Activated CD8-positive, alpha-beta T cell treated with anti-CD3 and anti-CD28 coated beads, Interleukin-2, amount 10 ng/mL, durations not matched to agents 7 days and 5 days (primary cell): ENCODE measurements around the gene RAPGEF6. TPM values are rescaled to one million over a fixed set of nuclear protein-coding genes. Genes with fewer than 3 reads are reported as not detected.
"Not testable (repeated sequence)": the region's sequence is repeated elsewhere in the genome, so short reads cannot be mapped to it uniquely, and the experiment has no call there.

Experiments
- ATAC-seq: fragments of 150-1000 bp; cut with Tn5 transposase; one replicate; pipeline ENCODE4 v1.10.0; 2021; ENCODE audit warnings: moderate library complexity
- CTCF ChIA-PET: fragments of 350-600 bp; sonication (Branson Sonifier 250); formaldehyde crosslinking; loops from one replicate; lab custom pipeline; 2021; ENCODE audit warnings: antibody characterized with exemption; lab: Charles Lee
- POLR2A ChIA-PET: fragments of 350-600 bp; sonication (Branson Sonifier 250); formaldehyde crosslinking; loops from one replicate; lab custom pipeline; 2021; ENCODE audit warnings: antibody characterized with exemption; lab: Charles Lee
- DNase-seq: peaks from one replicate; pipeline ENCODE4 v3.0.0-alpha.2; 2020
- H3K27ac Mint-ChIP-seq: one replicate; pipeline ENCODE4 v1.8.0; 2021; ENCODE audit warnings: mild to moderate bottlenecking, mixed read lengths
- H3K27me3 Mint-ChIP-seq: one replicate; pipeline ENCODE4 v1.8.0; 2021; ENCODE audit warnings: low read depth, mixed read lengths
- H3K36me3 Mint-ChIP-seq: one replicate; pipeline ENCODE4 v1.8.0; 2021; ENCODE audit warnings: low read depth, mixed read lengths
- H3K4me1 Mint-ChIP-seq: one replicate; pipeline ENCODE4 v1.8.0; 2021; ENCODE audit warnings: low read depth, mixed read lengths
- H3K4me3 Mint-ChIP-seq: one replicate; pipeline ENCODE4 v1.8.0; 2021; ENCODE audit warnings: mild to moderate bottlenecking, mixed read lengths
- H3K9me3 Mint-ChIP-seq: one replicate; pipeline ENCODE4 v1.8.0; 2022; ENCODE audit warnings: mixed read lengths; ENCODE audit not compliant: insufficient read depth
- total RNA-seq, 2 experiments: library from RNA; stranded (reverse); gene quantifications; one replicate each; pipeline ENCODE4 v1.2.3, GENCODE V29; 2021

RAPGEF6 gene
- total RNA-seq, 2 experiments from 2014 or later = 36.4 to 40.9 TPM

DNA sequence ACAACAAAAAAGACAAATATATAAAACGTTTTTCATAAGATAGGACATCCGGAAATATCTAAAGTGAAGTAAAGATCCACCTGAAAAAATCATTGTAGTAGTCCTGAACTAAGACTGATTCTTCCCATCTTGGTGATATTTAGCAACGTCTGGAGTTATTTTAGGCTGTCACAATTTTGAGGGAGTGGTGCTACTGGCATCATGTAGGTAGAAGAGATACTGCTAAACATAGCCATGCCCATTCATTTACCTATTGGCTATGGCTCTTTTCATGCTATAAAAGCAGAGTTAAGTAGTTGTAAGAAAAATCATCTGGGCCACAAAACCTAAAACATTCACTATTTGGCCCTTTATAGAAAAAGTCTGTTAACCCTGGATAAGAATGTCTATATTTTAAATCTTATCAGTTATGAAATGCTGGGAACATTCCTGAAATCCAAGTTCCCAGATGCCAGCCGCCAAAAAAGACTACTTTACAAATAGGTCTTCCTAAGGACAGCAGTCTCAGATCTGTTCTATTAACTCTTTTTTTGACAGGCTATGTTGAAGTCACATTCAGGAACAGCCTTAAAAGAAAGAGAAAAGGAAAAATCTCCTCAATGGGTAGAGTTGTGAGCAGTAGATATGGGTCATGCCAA, 27.0 kb downstream of the RAPGEF6 start:
- Mint-ChIP-seq H3K9me3 (no peaks in the 10 kb centered on the region), H3K36me3 (peaks cover 20% of the 10 kb centered on the region), H3K4me1 (peaks cover 36% of the 10 kb centered on the region), H3K4me3 (no peak overlapping the region), H3K27ac (peak overlapping the region; percentile 73), H3K27me3 (no peaks in the 10 kb centered on the region)
- DNase-seq (no peak), ATAC-seq (no peak)
- CTCF ChIA-PET = no interaction called here
- POLR2A ChIA-PET = no interaction called here

DNA sequence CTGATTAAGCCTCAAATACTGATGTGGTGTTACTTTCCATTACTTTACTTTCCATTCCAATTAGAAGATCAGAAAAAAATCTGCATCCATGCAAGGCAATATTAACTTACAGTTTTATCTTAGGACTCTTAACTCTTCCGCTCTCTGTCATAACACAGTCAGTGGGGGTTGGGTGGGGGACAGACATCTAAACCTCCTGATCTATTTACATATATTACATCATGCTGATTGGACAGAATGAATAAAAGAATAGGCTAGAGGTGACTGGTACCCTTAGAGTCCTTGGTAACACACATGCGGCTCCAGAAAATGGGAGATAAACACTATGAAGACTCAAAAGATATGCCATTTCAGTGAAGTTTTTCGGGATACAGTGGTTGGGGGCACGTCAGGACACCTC, 27.6 kb downstream of the RAPGEF6 start:
- DNase-seq = no peak
- ChIA-PET POLR2A (no interaction called here), CTCF (no interaction called here)
- Mint-ChIP-seq H3K4me1 (peaks cover 36% of the 10 kb centered on the region), H3K9me3 (no peaks in the 10 kb centered on the region), H3K27me3 (no peaks in the 10 kb centered on the region), H3K4me3 (no peak overlapping the region), H3K27ac (no peak overlapping the region), H3K36me3 (peaks cover 22% of the 10 kb centered on the region)
- ATAC-seq = no peak

DNA sequence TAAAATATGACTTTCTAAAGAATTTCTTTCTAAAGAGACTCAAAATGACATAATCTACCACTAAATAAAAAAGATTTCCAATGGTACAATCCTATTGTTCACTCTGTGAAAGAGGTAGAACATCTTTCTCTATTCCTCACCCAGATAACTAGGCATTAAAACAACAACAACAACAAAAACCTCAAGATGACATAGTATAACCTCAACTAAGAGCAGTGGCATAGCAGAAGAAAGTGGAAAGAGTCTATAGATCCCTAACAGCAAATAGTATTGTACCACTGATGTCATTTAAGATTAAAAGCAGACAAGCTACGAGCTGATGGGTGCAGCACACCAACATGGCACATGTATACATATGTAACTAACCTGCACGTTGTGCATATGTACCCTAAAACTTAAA, 29.9 kb downstream of the RAPGEF6 start:
- CTCF ChIA-PET = interaction anchor here (1.7 kb wide), 2 partner anchors 16 to 23 kb away, joined by 6 read pairs; no protein-coding TSS in a partner anchor

DNA sequence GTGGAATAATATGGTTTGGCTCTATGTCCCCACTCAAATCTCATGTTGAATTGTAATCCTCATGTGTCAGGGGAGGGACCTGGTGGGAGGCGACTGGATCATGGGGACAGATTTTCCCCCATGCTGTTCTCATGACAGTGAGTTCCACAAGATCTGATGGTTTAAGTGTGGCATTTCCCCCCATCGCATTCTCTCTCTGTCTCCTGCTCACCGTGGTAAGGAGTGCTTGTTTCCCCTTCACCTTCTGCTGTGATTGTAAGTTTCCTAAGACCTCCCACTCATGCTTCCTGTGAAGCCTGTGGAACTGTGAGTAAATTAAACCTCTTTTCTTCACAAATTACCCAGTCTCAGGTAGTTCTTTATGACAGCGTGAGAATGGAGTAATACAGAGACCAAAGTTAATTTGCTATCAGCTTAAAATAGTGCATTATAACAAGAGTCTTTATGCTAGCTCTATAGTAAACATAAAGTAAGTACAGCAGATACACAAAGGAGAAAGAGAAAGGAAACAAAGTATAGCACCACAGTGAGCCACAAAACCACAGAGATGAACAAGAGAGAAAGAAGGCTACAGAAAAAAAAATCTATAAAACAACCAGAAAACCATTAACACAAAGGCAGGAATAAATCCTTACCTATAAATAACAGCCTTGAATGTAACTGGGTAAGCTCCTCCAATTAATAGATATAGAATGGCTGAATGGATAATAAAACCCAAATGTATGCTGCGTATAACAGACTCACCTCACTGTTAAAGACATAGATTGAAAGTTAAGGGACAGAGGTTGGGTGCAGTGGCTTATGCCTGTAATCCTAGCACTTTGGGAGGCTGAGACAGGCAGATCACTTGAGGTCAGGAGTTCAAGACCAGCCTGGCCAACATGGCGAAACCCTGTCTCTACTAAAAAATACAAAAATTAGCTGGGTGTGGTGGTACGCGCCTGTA, 39.7 kb downstream of the RAPGEF6 start:
- peaks cover 38% of the 10 kb centered on the region for H3K4me1 Mint-ChIP-seq
- DNase-seq = peak; percentile 59

More for the DNA sequence above, 29.9 kb downstream of the RAPGEF6 start:
- peaks cover 24% of the 10 kb centered on the region for H3K36me3 Mint-ChIP-seq
- H3K4me1 Mint-ChIP-seq = peaks cover 33% of the 10 kb centered on the region
- H3K4me3 Mint-ChIP-seq = no peak overlapping the region
- POLR2A ChIA-PET = no interaction called here
- no peak overlapping the region for H3K27ac Mint-ChIP-seq
- no peaks in the 10 kb centered on the region for H3K9me3 Mint-ChIP-seq
- H3K27me3 Mint-ChIP-seq = no peaks in the 10 kb centered on the region
- DNase-seq = no peak
- peak; percentile 33 for ATAC-seq

DNA sequence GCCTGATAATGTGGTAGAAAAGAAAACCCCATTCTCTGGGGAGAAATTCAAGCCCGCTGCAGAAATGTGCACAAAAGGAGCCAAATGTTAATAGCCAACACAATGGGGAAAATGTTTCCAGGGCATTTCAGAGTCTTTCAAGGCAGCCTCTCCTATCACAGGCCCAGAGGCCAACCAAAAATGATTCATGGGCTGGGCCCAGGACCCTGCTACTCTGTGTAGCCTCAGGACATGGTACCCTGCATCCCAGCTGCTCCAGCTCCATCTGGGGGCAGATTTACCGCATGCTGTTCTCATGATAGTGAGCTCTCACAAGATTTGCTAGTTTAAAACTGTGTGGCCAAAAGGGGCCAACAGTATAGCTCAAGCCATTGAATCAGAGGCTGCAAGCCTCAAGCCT, 41.1 kb downstream of the RAPGEF6 start:
- ATAC-seq = no peak
- peak overlapping the region; percentile 88 for H3K27ac Mint-ChIP-seq
- peaks cover 43% of the 10 kb centered on the region for H3K4me1 Mint-ChIP-seq
- no peaks in the 10 kb centered on the region for H3K9me3 Mint-ChIP-seq
- H3K27me3 Mint-ChIP-seq = no peaks in the 10 kb centered on the region
- H3K36me3 Mint-ChIP-seq = peaks cover 43% of the 10 kb centered on the region
- ChIA-PET CTCF (interaction anchor here (1.7 to 2.9 kb wide), 2 partner anchors 414 to 471 kb away, joined by 5 to 13 read pairs; no protein-coding TSS in a partner anchor), POLR2A (no interaction called here)
- DNase-seq = no peak
- H3K4me3 Mint-ChIP-seq = no peak overlapping the region

More for the DNA sequence above, 39.7 kb downstream of the RAPGEF6 start:
- ChIA-PET POLR2A (interaction anchor here (0.5 to 1.2 kb wide), 3 partner anchors 40 to 202 kb away, joined by 3 to 5 read pairs (median 3); partner anchors contain the start of gene FNIP1), CTCF (interaction anchor here (0.7 to 2.9 kb wide), 4 partner anchors 37 to 468 kb away, joined by 3 to 13 read pairs (median 4); partner anchors contain the start of gene FNIP1)
- Mint-ChIP-seq H3K36me3 (peaks cover 48% of the 10 kb centered on the region), H3K27me3 (no peaks in the 10 kb centered on the region), H3K9me3 (no peaks in the 10 kb centered on the region), H3K27ac (peak overlapping the region; percentile 88), H3K4me3 (peak overlapping the region; percentile 53)
- ATAC-seq = peak; percentile 92

DNA sequence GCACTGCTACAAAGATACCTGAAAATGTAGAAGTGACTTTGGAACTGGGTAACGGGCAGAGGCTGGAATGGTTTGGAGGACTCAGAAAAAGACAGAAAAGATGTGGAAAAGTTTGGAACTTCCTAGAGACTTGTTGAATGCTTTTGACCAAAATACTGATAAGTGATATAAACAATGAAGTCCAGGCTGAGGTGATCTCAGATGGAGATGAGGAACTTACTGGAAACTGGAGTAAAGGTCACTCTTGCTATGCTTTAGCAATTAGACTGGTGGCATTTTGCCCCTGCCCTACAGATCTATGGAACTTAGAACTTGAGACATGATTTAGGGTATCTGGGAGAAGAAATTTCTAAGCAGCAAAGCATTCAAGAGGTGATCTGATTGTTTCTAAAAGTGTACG, 41.6 kb downstream of the RAPGEF6 start:
- ChIA-PET POLR2A (interaction anchor here (0.6 kb wide), 1 partner anchor 438 kb away, joined by 3 read pairs; no protein-coding TSS in a partner anchor), CTCF (interaction anchor here (1.0 to 6.9 kb wide), 4 partner anchors 414 to 471 kb away, joined by 3 to 169 read pairs (median 9); no protein-coding TSS in a partner anchor)
- H3K9me3 Mint-ChIP-seq, DNase-seq, H3K27me3 Mint-ChIP-seq, H3K4me3 Mint-ChIP-seq, ATAC-seq: not testable (repeated sequence)
- Mint-ChIP-seq H3K36me3 (peaks cover 40% of the 10 kb centered on the region), H3K4me1 (peaks cover 43% of the 10 kb centered on the region), H3K27ac (peak overlapping the region; percentile 17)

DNA sequence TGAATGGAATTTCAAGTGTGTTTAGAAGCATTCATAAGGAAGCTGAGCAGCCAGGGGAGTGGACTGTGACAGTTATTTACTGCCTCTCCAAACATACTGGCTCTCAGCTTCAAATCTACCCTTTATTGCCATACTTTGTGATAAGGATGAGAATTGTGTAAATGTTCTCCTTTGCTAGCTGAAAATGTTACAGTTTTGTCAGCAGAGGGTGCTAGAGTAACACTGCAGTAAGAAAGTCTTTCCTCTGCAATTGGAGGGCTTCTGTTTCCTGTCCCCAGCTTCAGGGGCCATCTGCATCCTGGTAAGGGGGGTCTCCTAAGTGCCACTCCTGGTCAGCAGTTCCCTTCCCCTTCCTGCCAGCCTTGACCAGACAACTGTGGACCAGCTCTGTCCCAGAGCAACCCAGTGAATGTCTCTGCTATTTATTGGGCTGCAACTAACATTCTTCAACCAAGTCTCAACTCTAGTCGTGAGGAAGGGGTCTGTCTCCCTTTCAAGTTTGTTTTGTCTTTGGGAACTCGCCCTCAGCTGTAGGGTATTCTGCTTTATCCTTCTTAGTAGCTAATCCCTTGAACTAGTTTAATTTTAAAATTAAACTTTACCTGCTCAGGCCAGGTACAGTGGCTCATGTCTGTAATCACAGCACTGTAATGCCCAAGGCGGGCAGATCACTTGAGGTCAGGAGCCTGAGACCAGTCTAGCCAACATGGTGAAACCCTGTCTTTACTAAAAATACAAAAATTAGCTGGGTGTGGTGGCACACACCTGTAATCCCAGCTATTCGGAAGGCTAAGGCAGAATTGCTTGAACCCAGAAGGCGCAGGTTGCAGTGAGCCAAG, 45.3 kb downstream of the RAPGEF6 start:
- Mint-ChIP-seq H3K4me1 (peaks cover 33% of the 10 kb centered on the region), H3K36me3 (peaks cover 28% of the 10 kb centered on the region), H3K27ac (no peak overlapping the region), H3K9me3 (no peaks in the 10 kb centered on the region), H3K27me3 (no peaks in the 10 kb centered on the region), H3K4me3 (no peak overlapping the region)
- ChIA-PET CTCF (interaction anchor here (0.6 to 6.9 kb wide), 85 partner anchors 9 to 474 kb away, joined by 3 to 169 read pairs (median 4); partner anchors contain the start of genes ACSL6 and FNIP1), POLR2A (interaction anchor here (0.6 to 1.2 kb wide), 4 partner anchors 57 to 418 kb away, joined by 3 to 4 read pairs (median 3); partner anchors contain the start of gene FNIP1)
- DNase-seq (peak; percentile 49), ATAC-seq (peak; percentile 67)

DNA sequence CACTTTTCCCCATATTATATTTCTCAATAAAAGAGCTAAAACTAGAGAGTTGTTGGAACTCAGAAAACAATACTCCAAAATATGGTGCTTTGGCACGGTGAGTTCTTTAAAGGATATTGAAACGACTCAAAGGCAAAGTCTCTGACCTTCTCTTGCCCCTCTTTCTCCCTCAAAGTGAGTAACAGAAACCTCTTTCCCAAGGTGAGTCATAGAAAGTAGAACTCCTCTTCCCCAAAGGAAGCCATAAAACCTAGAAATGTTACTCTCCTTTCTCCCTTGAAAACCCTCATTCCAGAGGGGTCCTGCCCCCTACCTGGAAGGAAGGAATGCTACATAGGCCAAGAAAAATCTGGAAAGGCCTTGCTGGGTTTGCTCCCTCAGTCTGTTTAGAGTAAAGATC, 47.5 kb downstream of the RAPGEF6 start:
- no peak for ATAC-seq
- Mint-ChIP-seq H3K27ac (no peak overlapping the region), H3K27me3 (no peaks in the 10 kb centered on the region), H3K4me1 (peaks cover 29% of the 10 kb centered on the region), H3K4me3 (no peak overlapping the region), H3K9me3 (no peaks in the 10 kb centered on the region), H3K36me3 (peaks cover 28% of the 10 kb centered on the region)
- ChIA-PET CTCF (interaction anchor here (0.7 to 6.9 kb wide), 9 partner anchors 8 to 592 kb away, joined by 3 to 169 read pairs (median 5); no protein-coding TSS in a partner anchor), POLR2A (no interaction called here)
- no peak for DNase-seq

DNA sequence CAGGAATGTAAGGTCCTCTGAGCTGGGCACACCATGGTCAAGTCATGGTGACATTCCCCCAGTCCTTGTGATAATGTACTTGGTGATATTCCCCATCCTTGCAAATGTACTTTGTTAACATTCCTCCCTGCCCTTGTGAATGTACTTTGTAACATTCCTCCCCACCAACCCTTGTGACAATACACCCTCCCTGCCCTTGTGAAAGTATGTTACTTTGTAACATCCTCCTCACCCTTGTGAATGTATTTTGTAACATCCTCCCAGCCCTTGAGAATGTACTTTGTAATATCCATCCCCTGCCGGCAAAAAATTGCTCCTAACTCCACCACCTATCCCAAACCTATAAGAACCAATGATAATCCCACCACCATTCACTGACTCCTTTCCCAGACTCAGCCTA, 53.3 kb downstream of the RAPGEF6 start:
- ChIA-PET CTCF (interaction anchor here (1.0 kb wide), 1 partner anchor 8 kb away, joined by 5 read pairs; no protein-coding TSS in a partner anchor), POLR2A (no interaction called here)
- Mint-ChIP-seq H3K27me3 (no peaks in the 10 kb centered on the region), H3K9me3 (peaks cover 6% of the 10 kb centered on the region), H3K4me1 (peaks cover 10% of the 10 kb centered on the region), H3K27ac (no peak overlapping the region), H3K36me3 (peaks cover 64% of the 10 kb centered on the region), H3K4me3 (no peak overlapping the region)
- no peak for ATAC-seq
- DNase-seq = no peak

DNA sequence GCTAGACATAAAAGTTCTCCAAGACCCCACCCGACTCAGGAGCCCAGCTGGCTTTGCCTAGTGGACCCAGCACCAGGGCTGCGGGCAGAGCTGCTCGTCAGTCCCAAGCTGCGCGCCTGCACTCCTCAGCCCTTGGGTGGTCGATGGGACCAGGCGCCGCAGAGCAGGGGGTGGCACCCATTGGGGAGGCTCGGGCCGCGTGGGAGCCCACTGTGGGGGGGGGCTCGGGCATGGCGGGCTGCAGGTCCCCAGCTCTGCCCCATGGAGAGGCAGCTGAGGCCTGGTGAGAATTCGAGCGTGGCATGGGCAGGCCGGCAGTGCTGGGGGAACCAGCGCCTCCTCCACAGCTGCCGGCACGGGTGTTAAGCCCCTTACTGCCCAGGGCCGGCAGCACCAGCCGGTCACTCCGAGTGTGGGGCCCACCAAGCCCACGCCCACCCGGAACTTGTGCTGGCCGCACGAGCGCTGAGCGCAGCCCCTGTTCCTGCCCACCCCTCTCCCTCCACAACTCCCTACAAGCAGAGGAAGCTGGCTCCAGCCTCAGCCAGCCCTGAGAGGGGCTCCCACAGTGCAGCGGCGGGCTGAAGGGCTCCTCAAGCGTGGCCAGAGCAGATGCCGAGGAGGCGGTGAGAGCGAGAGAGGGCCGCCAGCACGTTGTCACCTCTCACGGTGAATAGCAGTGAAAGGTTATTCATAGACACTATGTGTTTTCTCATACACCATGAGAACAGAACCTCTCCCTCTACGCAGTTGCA, 54.9 kb downstream of the RAPGEF6 start:
- Mint-ChIP-seq H3K9me3 (peaks cover 6% of the 10 kb centered on the region), H3K27ac (no peak overlapping the region), H3K27me3 (no peaks in the 10 kb centered on the region), H3K4me1 (peaks cover 10% of the 10 kb centered on the region), H3K36me3 (peaks cover 61% of the 10 kb centered on the region), H3K4me3 (no peak overlapping the region)
- ChIA-PET CTCF (interaction anchor here (1.3 to 1.5 kb wide), 2 partner anchors 7 to 9 kb away, joined by 3 to 6 read pairs; no protein-coding TSS in a partner anchor), POLR2A (no interaction called here)
- ATAC-seq (no peak), DNase-seq (no peak)
